ENCODE data around the gene ANKRD23. TPM values are rescaled to one million over a fixed set of nuclear protein-coding genes. Genes with fewer than 3 reads are reported as not detected.

Gene ANKRD23
- total and polyA plus RNA-seq, 2 of the 13 experiments (the other 11 are each of a cell fraction or from before 2014, with no cell fraction given) = 1.5 to 1.6 TPM

DNA sequence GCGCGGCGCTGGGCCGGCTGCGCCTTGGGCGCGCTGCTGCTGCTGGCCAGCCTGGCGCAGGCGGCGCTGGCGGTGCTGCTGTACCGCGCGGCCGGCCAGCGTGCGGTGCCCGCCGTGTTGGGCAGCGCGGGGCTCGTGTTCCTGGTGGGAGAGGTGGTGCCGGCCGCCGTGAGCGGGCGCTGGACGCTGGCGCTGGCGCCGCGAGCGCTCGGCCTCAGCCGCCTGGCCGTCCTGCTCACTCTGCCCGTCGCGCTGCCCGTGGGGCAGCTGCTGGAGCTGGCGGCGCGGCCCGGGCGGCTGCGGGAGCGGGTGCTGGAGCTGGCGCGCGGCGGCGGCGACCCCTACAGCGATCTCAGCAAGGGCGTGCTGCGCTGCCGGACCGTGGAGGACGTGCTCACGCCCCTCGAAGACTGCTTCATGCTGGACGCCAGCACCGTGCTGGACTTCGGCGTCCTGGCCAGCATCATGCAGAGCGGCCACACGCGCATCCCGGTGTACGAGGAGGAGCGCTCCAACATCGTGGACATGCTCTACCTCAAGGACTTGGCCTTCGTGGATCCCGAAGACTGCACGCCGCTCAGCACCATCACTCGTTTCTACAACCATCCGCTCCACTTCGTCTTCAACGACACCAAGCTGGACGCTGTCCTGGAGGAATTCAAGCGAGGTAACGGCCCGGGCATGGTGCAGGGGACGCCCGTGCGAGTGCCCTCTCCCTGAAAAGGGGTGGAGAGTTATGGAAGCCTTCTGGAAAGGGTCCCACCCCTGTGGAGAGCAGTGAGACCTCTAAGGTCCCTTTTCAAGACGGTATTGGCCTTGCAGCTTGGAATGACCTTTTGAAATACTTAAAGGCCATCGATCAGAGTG, 26.8 kb downstream of the ANKRD23 start (continued):
- TF ChIP-seq ZNF737 (CRISPR knock-in tag; IDR thresholded peaks at IDR 0.05; ENCODE audit: borderline replicate concordance) (no peak; the same call in 1 of the 2 replicates), ZNF841 (CRISPR knock-in tag; IDR thresholded peaks at IDR 0.05; ENCODE audit: borderline replicate concordance) (no peak), SMC3 (IDR thresholded peaks at IDR 0.05; ENCODE audit: low read length) (no peak), ZNF609 (CRISPR knock-in tag; IDR thresholded peaks at IDR 0.05; ENCODE audit: borderline replicate concordance) (peak; percentile 27; the same call in 1 of the 2 replicates), ZMYM2 (CRISPR knock-in tag; IDR thresholded peaks at IDR 0.05) (no peak), SCMH1 (CRISPR knock-in tag; IDR thresholded peaks at IDR 0.05; ENCODE audit: borderline replicate concordance) (no peak), ZNF20 (CRISPR knock-in tag; IDR thresholded peaks at IDR 0.05) (no peak), CEBPB (IDR thresholded peaks at IDR 0.05; ENCODE audit: borderline replicate concordance, low read depth, low read length) (no peak), SRY (CRISPR knock-in tag; IDR thresholded peaks at IDR 0.05) (no peak; the same call in 1 of the 2 replicates), ATF5 (CRISPR knock-in tag; IDR thresholded peaks at IDR 0.05; ENCODE audit: low read depth) (no peak), HNF4G (IDR thresholded peaks at IDR 0.05; ENCODE audit: borderline replicate concordance, low read depth, low read length) (no peak), HNF4G (CRISPR knock-in tag; IDR thresholded peaks at IDR 0.05; ENCODE audit: borderline replicate concordance, low read depth) (no peak), ETV5 (CRISPR knock-in tag; IDR thresholded peaks at IDR 0.05; ENCODE audit: borderline replicate concordance) (no peak), MXD3 (CRISPR knock-in tag; IDR thresholded peaks at IDR 0.05) (peak; percentile 76), MTA3 (CRISPR knock-in tag; IDR thresholded peaks at IDR 0.05) (no peak), NFE2L2 (IDR thresholded peaks at IDR 0.05; ENCODE audit: low read length) (no peak), UBTF (CRISPR knock-in tag; IDR thresholded peaks at IDR 0.05) (peak; percentile 66), PAWR (CRISPR knock-in tag; IDR thresholded peaks at IDR 0.05; ENCODE audit: borderline replicate concordance) (no peak)
- TF ChIP-seq, protein P1, sequence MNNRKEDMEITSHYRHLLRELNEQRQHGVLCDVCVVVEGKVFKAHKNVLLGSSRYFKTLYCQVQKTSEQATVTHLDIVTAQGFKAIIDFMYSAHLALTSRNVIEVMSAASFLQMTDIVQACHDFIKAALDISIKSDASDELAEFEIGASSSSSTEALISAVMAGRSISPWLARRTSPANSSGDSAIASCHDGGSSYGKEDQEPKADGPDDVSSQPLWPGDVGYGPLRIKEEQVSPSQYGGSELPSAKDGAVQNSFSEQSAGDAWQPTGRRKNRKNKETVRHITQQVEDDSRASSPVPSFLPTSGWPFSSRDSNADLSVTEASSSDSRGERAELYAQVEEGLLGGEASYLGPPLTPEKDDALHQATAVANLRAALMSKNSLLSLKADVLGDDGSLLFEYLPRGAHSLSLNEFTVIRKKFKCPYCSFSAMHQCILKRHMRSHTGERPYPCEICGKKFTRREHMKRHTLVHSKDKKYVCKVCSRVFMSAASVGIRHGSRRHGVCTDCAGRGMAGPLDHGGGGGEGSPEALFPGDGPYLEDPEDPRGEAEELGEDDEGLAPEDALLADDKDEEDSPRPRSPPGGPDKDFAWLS (CRISPR knock-in tag; IDR thresholded peaks at IDR 0.05; ENCODE audit: borderline replicate concordance) = no peak

Data from HepG2 (cell line).